Heart left ventricle (tissue), 13 donors: ENCODE measurements around the gene TNNI3.

Source experiments
- CTCF ChIP-seq, 12 donors: fragments of 200-600 bp; sonication (generic) in 4 of 12; IDR thresholded peaks; one replicate each; pipeline versions ENCODE4 v1.5.0 to v1.8.0; 2018 to 2022; ENCODE audit warnings: antibody characterized with exemption in 12 of 12, mild to moderate bottlenecking in 5 of 12
- POLR2A ChIP-seq, 2 donors: fragments of 450-650 bp; IDR thresholded peaks; one replicate each; pipeline ENCODE4 v1.6.1; 2017; ENCODE audit warnings: antibody characterized with exemption in 2 of 2, mild to moderate bottlenecking in 2 of 2, moderate library complexity in 2 of 2
- donor health status: ischemic (EF 13 %, LVEDD 7.1; RV severe dilation, severe dysfunction).
- donor health status: DM: no; HTN: yes; CAD: no.
- donor health status: DM: no; HTN: no; CAD: no.
- donor health status: ischemic (EF 25% LVEDD 6.9; RV normal size, moderate dysfunction).
- donor health status: ischemic (EF 25% LVEDD 5.7; RV mildly dilated, moderate dysfunction).
- donor health status: ischemic (EF 35%, LVEDD 5.7; RV mildly dilated, moderate dysfunction).
- donor health status: nonischemic (EF 11% LVEDD 7.7; RV severe dilation, severe dysfunction).
- donor health status: DM: yes; HTN: yes; CAD: no.
- donor health status: PGD.
- donor health status: ischemic (EF 29% LVEDD 5.4; RV normal size, mild dysfunction).
- donor health status: nonischemic (EF 23%, LVEDD 6.1; RV moderate dilation, normal function).

GRCh38 chr19:55119053-55119452 lies 38.5 kb downstream of the TNNI3 start:
- TF ChIP-seq CTCF (IDR thresholded peaks at IDR 0.05) (no peak), POLR2A (IDR thresholded peaks at IDR 0.05) (no peak)
